IMR-90 (cell line): ENCODE data around the gene THADA. TPM values are rescaled to one million over a fixed set of nuclear protein-coding genes. Genes with fewer than 3 reads are reported as not detected.

Experiments used
- ATAC-seq: fragments of 200-7000 bp; cut with Tn5 transposase; 2 replicates; pipeline ENCODE4 v1.9.1; 2020; ENCODE audit warnings: low read depth, mild to moderate bottlenecking, moderate library complexity
- BruUV-seq: library from RNA; stranded (reverse); fragments of 400-500 nt; replicated peaks from 2 replicates; lab custom pipeline; 2021; lab: Mats Ljungman, UMichigan
- CTCF ChIA-PET: fragments of 300-600 bp; formaldehyde crosslinking; extraction: SDS; loops from one replicate; lab custom pipeline; 2021; ENCODE audit warnings: antibody characterized with exemption; lab: Yijun Ruan, JAX
- POLR2A ChIA-PET: fragments of 300-600 bp; sonication (Branson Sonifier 250); formaldehyde crosslinking; loops from one replicate; lab custom pipeline; 2022; ENCODE audit warnings: antibody characterized with exemption; ENCODE audit not compliant: unreplicated experiment; lab: Charles Lee
- DNase-seq: peaks from one replicate; pipeline ENCODE4 v3.0.0; 2013
- H2AFZ ChIP-seq: replicated peaks from 2 replicates; pipeline ENCODE3; 2013; ENCODE audit warnings: low read length, mild to moderate bottlenecking; ENCODE audit not compliant: poor library complexity
- H2AK5ac ChIP-seq: 2 replicates; pipeline ENCODE4 v1.6.1; 2013; ENCODE audit warnings: low read depth, low read length, inconsistent platforms
- H2AK9ac ChIP-seq: replicated peaks from 2 replicates; pipeline ENCODE3; 2013; ENCODE audit warnings: mild to moderate bottlenecking, low read depth, low read length, moderate library complexity; ENCODE audit not compliant: poor library complexity
- H2BK120ac ChIP-seq: 2 replicates; pipeline ENCODE4 v1.6.1; 2013; ENCODE audit warnings: low read depth, low read length, inconsistent platforms
- H2BK15ac ChIP-seq: 3 replicates; pipeline ENCODE4 v1.6.1; 2013; ENCODE audit warnings: low read depth, low read length, inconsistent platforms
- H2BK20ac ChIP-seq: 2 replicates; pipeline ENCODE4 v1.6.1; 2013; ENCODE audit warnings: low read depth, mild to moderate bottlenecking, inconsistent platforms, low read length, moderate library complexity
- H2BK5ac ChIP-seq: 2 replicates; pipeline ENCODE4 v1.6.1; 2013; ENCODE audit warnings: mild to moderate bottlenecking, low read depth, low read length, inconsistent platforms; ENCODE audit not compliant: poor library complexity, severe bottlenecking
- H3K14ac ChIP-seq: replicated peaks from 2 replicates; pipeline ENCODE4 v1.6.1; 2013; ENCODE audit warnings: low read depth, low read length, inconsistent platforms
- H3K18ac ChIP-seq: 2 replicates; pipeline ENCODE4 v1.6.1; 2013; ENCODE audit warnings: low read depth, low read length, control low read depth
- H3K23ac ChIP-seq: 2 replicates; pipeline ENCODE4 v1.6.1; 2013; ENCODE audit warnings: low read depth, low read length, inconsistent platforms
- H3K27ac ChIP-seq: 2 replicates; pipeline ENCODE4 v1.5.1; 2013; ENCODE audit warnings: mild to moderate bottlenecking, control low read depth, low read length; ENCODE audit not compliant: insufficient read depth
- H3K27me3 ChIP-seq: 2 replicates; pipeline ENCODE4 v1.6.1; 2013; ENCODE audit warnings: low read length; ENCODE audit not compliant: control insufficient read depth, insufficient read depth
- H3K36me3 ChIP-seq: 2 replicates; pipeline ENCODE4 v1.6.1; 2013; ENCODE audit warnings: low read length, mixed read lengths; ENCODE audit not compliant: control insufficient read depth, insufficient read depth
- H3K4ac ChIP-seq: 2 replicates; pipeline ENCODE4 v1.6.1; 2013; ENCODE audit warnings: low read depth, low read length, inconsistent platforms
- H3K4me1 ChIP-seq: 2 replicates; pipeline ENCODE4 v1.6.1; 2013; ENCODE audit warnings: low read length, mixed read lengths; ENCODE audit not compliant: control insufficient read depth, insufficient read depth
- H3K4me2 ChIP-seq: 2 replicates; pipeline ENCODE4 v1.6.1; 2013; ENCODE audit warnings: low read depth, mild to moderate bottlenecking, control low read depth, low read length, moderate library complexity
- H3K4me3 ChIP-seq: 2 replicates; pipeline ENCODE4 v1.5.1; 2013; ENCODE audit warnings: low read depth, mild to moderate bottlenecking, control low read depth, low read length, moderate library complexity; ENCODE audit not compliant: insufficient read depth
- H3K56ac ChIP-seq: 2 replicates; pipeline ENCODE4 v1.6.1; 2013; ENCODE audit warnings: low read length, inconsistent platforms; ENCODE audit not compliant: insufficient read depth; ENCODE audit errors: extremely low read depth
- H3K79me1 ChIP-seq, 2 experiments: 2 replicates each; pipeline ENCODE4 v1.6.1; 2013; ENCODE audit warnings: low read length in 2 of 2, inconsistent platforms in 1 of 2, low read depth in 1 of 2
- H3K9ac ChIP-seq: 2 replicates; pipeline ENCODE4 v1.6.1; 2013; ENCODE audit warnings: low read depth, low read length, control low read depth
- H3K9me1 ChIP-seq: 2 replicates; pipeline ENCODE4 v1.6.1; 2013; ENCODE audit warnings: low read length, inconsistent platforms; ENCODE audit not compliant: insufficient read depth
- H3K9me3 ChIP-seq: 2 replicates; pipeline ENCODE4 v1.6.1; 2013; ENCODE audit warnings: low read length; ENCODE audit not compliant: control insufficient read depth, insufficient read depth
- H4K20me1 ChIP-seq: 2 replicates; pipeline ENCODE4 v1.6.1; 2013; ENCODE audit warnings: low read length, inconsistent platforms; ENCODE audit not compliant: insufficient read depth
- H4K5ac ChIP-seq: 2 replicates; pipeline ENCODE4 v1.6.1; 2013; ENCODE audit warnings: mild to moderate bottlenecking, low read depth, low read length, control low read depth
- H4K8ac ChIP-seq, 2 experiments: 2 replicates each; pipeline ENCODE4 v1.6.1; 2013; ENCODE audit warnings: low read depth in 2 of 2, low read length in 2 of 2, control low read depth in 1 of 2, inconsistent platforms in 1 of 2
- H4K91ac ChIP-seq: 2 replicates; pipeline ENCODE4 v1.6.1; 2013; ENCODE audit warnings: low read depth, low read length, inconsistent platforms; ENCODE audit not compliant: insufficient read depth
- BHLHE40 ChIP-seq: fragments of 150-350 bp; IDR thresholded peaks from 2 replicates; pipeline ENCODE4 v1.6.1; 2016; ENCODE audit warnings: mild to moderate bottlenecking, low read depth, low read length
- CEBPB ChIP-seq: IDR thresholded peaks from 2 replicates; pipeline ENCODE4 v1.6.1; 2012; ENCODE audit warnings: low read depth, low read length, improper control_type of control experiment
- CHD1 ChIP-seq: IDR thresholded peaks from 2 replicates; pipeline ENCODE4 v1.6.1; 2012; ENCODE audit warnings: low read depth, low read length, improper control_type of control experiment
- FOS ChIP-seq: fragments of 150-350 bp; IDR thresholded peaks from 2 replicates; pipeline ENCODE4 v1.6.1; 2016; ENCODE audit warnings: low read depth, low read length
- MAFK ChIP-seq: IDR thresholded peaks from 2 replicates; pipeline ENCODE4 v1.6.1; 2012; ENCODE audit warnings: low read depth, low read length, improper control_type of control experiment
- MAZ ChIP-seq: IDR thresholded peaks from 2 replicates; pipeline ENCODE4 v1.6.1; 2012; ENCODE audit warnings: low read depth, mild to moderate bottlenecking, low read length, improper control_type of control experiment, moderate library complexity, borderline replicate concordance
- MXI1 ChIP-seq: IDR thresholded peaks from 2 replicates; pipeline ENCODE4 v1.6.1; 2012; ENCODE audit warnings: low read depth, mild to moderate bottlenecking, low read length, moderate library complexity, borderline replicate concordance
- NFE2L2 ChIP-seq: fragments of 150-350 bp; IDR thresholded peaks from 2 replicates; pipeline ENCODE4 v1.6.1; 2016; ENCODE audit warnings: low read depth, mild to moderate bottlenecking, low read length
- POLR2A ChIP-seq: IDR thresholded peaks from 2 replicates; pipeline ENCODE4 v1.6.1; 2012; ENCODE audit warnings: mild to moderate bottlenecking, low read depth, low read length
- RAD21 ChIP-seq: IDR thresholded peaks from 2 replicates; pipeline ENCODE4 v1.6.1; 2012; ENCODE audit warnings: low read length, improper control_type of control experiment
- RCOR1 ChIP-seq: IDR thresholded peaks from 2 replicates; pipeline ENCODE4 v1.6.1; 2012; ENCODE audit warnings: mild to moderate bottlenecking, low read length, improper control_type of control experiment; ENCODE audit not compliant: insufficient replicate concordance
- RFX5 ChIP-seq: IDR thresholded peaks from 2 replicates; pipeline ENCODE4 v1.8.0; 2012; ENCODE audit warnings: low read depth, mild to moderate bottlenecking, low read length, moderate library complexity
- SMC3 ChIP-seq: fragments of 150-350 bp; IDR thresholded peaks from 2 replicates; pipeline ENCODE4 v1.6.1; 2016; ENCODE audit warnings: low read depth, mild to moderate bottlenecking, antibody characterized with exemption, low read length, moderate library complexity
- dilution Hi-C: fragments of 300-500 bp; cut with HindIII; formaldehyde crosslinking; loops from one replicate; pipeline ENCODE4 v1.14.3; 2018; ENCODE audit warnings: low sequenced_read_pairs; ENCODE audit not compliant: unreplicated experiment
- in situ Hi-C: fragments of 300-500 bp; cut with MboI; formaldehyde crosslinking; loops from 3 replicates; pipeline ENCODE4 v1.14.3; 2019; ENCODE audit warnings: low sequenced_read_pairs, inconsistent platforms, mixed read lengths
- intact Hi-C: fragments of 100-400 bp; cut with micrococcal nuclease; formaldehyde crosslinking; loops from 2 replicates; pipeline ENCODE4 v1.10.0; 2022
- polyA plus RNA-seq, 3 experiments: library from polyadenylated mRNA; depleted of rRNA; stranded (reverse); fragments of >200 nt; gene quantifications; 2 replicates each; pipeline ENCODE4 v1.2.3, GENCODE V29; 2012; ENCODE audit warnings: low replicate concordance in 1 of 3
- total RNA-seq: library from RNA; depleted of rRNA; stranded (reverse); fragments of >200 nt; gene quantifications from 2 replicates; pipeline ENCODE4 v1.2.3, GENCODE V29; 2012
- TF ChIP-seq, protein P1 (sequence below): conservative IDR thresholded peaks from 2 replicates; pipeline ENCODE4 v1.5.1; 2012; ENCODE audit warnings: mild to moderate bottlenecking, low read depth, low read length, improper control_type of control experiment
- TF ChIP-seq, protein P2 (sequence below): fragments of 150-350 bp; IDR thresholded peaks from 2 replicates; pipeline ENCODE4 v1.6.1; 2016; ENCODE audit warnings: low read depth, mild to moderate bottlenecking, low read length, moderate library complexity, borderline replicate concordance
- TF ChIP-seq, protein P3 (sequence below): fragments of 150-350 bp; IDR thresholded peaks from 2 replicates; pipeline ENCODE4 v1.6.1; 2017; ENCODE audit warnings: mild to moderate bottlenecking, antibody characterized with exemption, low read length, low read depth

The THADA gene
- total and polyA plus RNA-seq, 2 of the 4 experiments (the other 2 are of a cell fraction) = 10.5 to 21.3 TPM

DNA sequence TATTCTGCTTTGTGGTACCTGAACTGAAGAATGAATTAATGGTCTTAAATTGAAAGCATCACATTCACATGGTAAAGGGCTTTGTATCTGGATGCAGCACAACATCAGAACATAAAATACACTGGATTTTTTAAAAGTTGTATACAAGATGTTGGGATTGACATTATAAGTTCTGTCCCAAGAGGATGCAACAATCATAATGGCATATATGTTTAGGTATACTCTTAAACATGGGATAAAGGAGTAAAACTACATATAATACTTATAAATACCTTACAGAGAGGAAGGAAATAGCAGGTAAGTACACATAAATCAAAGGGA, 171.9 kb downstream of the THADA start:
- Histone ChIP-seq H2BK15ac (no peak overlapping the region), H3K4ac (no peak overlapping the region), H3K4me2 (no peak overlapping the region), H3K9me1 (peaks cover 10% of the 10 kb centered on the region), H3K27ac (no peak overlapping the region), H2BK120ac (no peak overlapping the region), H3K18ac (no peak overlapping the region), H3K56ac (no peak overlapping the region), H2AFZ (no peak overlapping the region), H2BK20ac (no peak overlapping the region), H3K27me3 (no peaks in the 10 kb centered on the region; the same call in 1 of the 2 replicates), H4K8ac (no peak overlapping the region), H2BK5ac (no peak overlapping the region), H2AK5ac (no peak overlapping the region), H3K79me1 (0 out of 4 replicates have a peak, but pooled peaks cover 0 to 3% of the 10 kb centered on the region in 2 experiments), H3K14ac (no peak overlapping the region), H3K9ac (no peak overlapping the region), H3K23ac (no peak overlapping the region), H3K4me3 (no peak overlapping the region), H4K5ac (no peak overlapping the region), H3K36me3 (no peaks in the 10 kb centered on the region; the same call in 1 of the 2 replicates), H4K20me1 (no peaks in the 10 kb centered on the region), H4K91ac (no peak overlapping the region), H3K9me3 (no peaks in the 10 kb centered on the region), H2AK9ac (no peak overlapping the region), H3K4me1 (peaks cover 5% of the 10 kb centered on the region)
- BruUV-seq = no TSS peak
- dilution Hi-C loops = no loop called here
- DNase-seq = no peak
- ChIA-PET CTCF (interaction anchor here (0.8 kb wide), 1 partner anchor 195 kb away, joined by 3 read pairs; no protein-coding TSS in a partner anchor), POLR2A (no interaction called here)
- no peak for TF ChIP-seq MXI1
- TF ChIP-seq SMC3 = no peak
- TF ChIP-seq CHD1 = no peak
- no peak for TF ChIP-seq CEBPB
- no peak for TF ChIP-seq POLR2A
- TF ChIP-seq RCOR1 = no peak
- no peak for TF ChIP-seq NFE2L2
- no peak for TF ChIP-seq FOS
- TF ChIP-seq, protein P1, sequence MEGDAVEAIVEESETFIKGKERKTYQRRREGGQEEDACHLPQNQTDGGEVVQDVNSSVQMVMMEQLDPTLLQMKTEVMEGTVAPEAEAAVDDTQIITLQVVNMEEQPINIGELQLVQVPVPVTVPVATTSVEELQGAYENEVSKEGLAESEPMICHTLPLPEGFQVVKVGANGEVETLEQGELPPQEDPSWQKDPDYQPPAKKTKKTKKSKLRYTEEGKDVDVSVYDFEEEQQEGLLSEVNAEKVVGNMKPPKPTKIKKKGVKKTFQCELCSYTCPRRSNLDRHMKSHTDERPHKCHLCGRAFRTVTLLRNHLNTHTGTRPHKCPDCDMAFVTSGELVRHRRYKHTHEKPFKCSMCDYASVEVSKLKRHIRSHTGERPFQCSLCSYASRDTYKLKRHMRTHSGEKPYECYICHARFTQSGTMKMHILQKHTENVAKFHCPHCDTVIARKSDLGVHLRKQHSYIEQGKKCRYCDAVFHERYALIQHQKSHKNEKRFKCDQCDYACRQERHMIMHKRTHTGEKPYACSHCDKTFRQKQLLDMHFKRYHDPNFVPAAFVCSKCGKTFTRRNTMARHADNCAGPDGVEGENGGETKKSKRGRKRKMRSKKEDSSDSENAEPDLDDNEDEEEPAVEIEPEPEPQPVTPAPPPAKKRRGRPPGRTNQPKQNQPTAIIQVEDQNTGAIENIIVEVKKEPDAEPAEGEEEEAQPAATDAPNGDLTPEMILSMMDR = no peak
- no peak for TF ChIP-seq RAD21
- TF ChIP-seq, protein P2, sequence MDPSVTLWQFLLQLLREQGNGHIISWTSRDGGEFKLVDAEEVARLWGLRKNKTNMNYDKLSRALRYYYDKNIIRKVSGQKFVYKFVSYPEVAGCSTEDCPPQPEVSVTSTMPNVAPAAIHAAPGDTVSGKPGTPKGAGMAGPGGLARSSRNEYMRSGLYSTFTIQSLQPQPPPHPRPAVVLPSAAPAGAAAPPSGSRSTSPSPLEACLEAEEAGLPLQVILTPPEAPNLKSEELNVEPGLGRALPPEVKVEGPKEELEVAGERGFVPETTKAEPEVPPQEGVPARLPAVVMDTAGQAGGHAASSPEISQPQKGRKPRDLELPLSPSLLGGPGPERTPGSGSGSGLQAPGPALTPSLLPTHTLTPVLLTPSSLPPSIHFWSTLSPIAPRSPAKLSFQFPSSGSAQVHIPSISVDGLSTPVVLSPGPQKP = no peak
- TF ChIP-seq BHLHE40 = no peak
- TF ChIP-seq, protein P3, sequence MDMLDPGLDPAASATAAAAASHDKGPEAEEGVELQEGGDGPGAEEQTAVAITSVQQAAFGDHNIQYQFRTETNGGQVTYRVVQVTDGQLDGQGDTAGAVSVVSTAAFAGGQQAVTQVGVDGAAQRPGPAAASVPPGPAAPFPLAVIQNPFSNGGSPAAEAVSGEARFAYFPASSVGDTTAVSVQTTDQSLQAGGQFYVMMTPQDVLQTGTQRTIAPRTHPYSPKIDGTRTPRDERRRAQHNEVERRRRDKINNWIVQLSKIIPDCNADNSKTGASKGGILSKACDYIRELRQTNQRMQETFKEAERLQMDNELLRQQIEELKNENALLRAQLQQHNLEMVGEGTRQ = no peak
- no peak for TF ChIP-seq MAZ
- no peak for TF ChIP-seq MAFK
- TF ChIP-seq RFX5 = no peak
- in situ Hi-C loops = no loop called here
- ATAC-seq = no peak
- intact Hi-C loops = no loop called here
